ENCODE results near the gene COMMD2.

DNA sequence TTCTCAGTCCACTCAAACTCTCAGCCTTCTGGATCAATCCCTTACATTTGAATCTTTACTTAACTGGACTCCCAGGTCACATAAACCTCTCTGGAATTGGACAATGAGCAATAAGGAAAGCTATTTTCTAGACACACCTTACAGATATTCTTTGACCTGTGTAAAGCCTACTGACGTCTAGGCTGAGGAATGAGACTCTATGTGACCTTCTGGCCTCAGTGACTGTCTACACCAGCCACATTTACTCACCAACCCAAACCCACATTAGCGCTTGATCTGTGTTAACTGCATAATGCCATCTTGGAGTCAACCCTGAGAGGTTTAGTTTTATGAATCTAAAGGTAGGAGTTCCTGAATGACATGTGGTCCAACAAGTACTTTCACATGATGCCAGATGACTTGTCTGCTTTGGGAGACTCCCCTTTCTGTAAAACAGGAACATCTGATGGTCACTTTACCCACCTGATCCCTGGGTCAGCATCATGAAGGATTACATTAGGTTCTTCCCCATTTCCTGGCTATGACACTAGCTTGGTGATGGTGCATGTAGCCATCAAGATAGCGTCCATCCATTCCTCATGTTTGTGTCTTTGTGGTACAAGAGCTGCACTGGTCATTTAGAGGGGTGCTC, 11.4 kb upstream of the COMMD2 start:
- TF ChIP-seq, protein P1, sequence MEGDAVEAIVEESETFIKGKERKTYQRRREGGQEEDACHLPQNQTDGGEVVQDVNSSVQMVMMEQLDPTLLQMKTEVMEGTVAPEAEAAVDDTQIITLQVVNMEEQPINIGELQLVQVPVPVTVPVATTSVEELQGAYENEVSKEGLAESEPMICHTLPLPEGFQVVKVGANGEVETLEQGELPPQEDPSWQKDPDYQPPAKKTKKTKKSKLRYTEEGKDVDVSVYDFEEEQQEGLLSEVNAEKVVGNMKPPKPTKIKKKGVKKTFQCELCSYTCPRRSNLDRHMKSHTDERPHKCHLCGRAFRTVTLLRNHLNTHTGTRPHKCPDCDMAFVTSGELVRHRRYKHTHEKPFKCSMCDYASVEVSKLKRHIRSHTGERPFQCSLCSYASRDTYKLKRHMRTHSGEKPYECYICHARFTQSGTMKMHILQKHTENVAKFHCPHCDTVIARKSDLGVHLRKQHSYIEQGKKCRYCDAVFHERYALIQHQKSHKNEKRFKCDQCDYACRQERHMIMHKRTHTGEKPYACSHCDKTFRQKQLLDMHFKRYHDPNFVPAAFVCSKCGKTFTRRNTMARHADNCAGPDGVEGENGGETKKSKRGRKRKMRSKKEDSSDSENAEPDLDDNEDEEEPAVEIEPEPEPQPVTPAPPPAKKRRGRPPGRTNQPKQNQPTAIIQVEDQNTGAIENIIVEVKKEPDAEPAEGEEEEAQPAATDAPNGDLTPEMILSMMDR (IDR thresholded peaks at IDR 0.05; ENCODE audit: insufficient read depth, low read depth, low read length), result no peak
- no peak for TF ChIP-seq EZH2 (IDR thresholded peaks at IDR 0.05; ENCODE audit: insufficient read depth, low read length)

All from astrocyte (in vitro differentiated cells and primary cell).